ENCODE data around the gene SERTAD1.

SERTAD1 gene

DNA sequence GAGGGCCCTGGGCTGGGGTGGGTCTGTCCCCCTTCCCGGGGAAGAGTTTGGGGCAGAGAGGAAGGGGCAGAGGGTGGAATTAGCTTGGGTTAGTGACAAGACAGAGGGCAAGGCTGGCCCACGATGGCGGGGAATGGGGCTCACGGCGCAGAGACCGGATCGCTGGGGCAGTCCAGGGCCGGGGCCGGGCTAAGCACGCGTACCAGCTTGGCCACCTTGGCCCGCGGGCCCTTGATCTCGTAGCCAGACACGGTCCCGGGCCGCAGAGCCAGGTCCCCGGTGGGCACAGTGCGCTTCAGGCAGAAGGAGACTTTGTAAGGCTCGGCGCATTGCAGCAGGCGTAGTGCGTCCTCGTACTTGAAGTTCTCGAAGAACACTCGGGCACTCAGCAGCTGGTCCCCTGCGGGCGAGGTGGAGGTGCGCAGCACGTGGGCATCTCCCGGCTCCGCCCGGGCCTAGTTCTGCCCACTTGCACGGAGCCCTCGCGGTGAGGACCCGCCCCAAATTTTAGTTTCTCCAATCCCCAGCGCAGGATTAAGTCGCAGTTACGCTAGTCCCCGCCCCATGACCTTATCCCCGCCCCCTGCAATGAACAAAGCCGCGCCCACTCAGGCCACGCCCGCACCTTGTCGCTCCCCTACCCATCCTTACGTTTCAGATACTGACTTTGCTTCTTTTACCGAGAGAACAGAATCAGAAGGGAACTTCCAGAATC is 27.2 kb downstream of the SERTAD1 start:
- DNase-seq, result peak; percentile 71

DNA sequence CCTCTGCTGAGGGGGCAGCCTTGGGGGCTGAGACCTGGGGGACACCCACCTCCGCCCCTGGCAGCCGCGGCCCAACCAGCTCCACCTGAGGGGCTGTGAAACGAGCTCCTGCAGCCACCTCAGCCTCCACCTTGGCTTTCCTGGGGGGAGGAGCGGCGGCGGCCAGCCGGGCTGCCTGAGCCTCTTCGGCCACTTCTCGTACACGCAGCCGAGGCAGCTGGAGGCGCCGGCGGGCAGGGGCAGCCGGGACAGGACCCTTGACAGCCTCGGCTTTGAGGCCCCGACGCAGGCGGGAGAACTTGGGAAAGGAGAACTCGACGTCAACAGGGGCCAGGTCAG is 28.3 kb downstream of the SERTAD1 start:
- DNase-seq, result no peak

DNA sequence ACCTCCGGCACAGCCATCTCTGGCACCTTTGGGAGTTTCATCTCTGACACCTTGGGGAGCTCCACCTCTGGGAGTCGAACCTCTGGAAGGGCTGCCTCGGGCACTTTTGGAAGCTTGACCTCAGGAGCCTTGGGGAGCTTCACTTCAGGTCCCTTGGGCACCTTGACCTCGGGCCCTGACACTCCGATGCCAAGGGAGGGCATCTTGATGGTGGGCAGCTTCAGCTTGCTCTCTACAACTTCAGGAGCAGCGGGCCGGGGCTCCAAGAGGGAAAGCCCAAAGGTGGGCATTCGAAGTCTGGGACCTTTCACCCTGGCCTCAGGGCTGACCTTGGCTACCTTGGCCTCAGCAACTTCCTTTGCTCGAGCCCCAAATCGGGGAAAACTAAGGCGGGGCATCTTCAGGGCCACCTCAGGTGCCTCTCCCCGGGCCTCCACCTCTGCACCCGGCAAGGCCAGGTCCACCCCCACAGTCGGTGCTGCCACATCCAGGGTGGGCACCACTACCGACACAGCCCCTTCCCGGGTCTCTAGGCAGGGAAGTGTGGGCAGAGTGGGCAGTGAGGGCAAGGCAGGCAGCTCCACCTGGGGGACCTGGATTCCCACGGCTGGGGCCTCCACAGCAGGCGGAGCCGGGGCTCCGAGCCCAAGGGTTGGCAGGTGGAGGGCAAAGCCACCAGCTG is 28.8 kb downstream of the SERTAD1 start:
- no peak for DNase-seq

DNA sequence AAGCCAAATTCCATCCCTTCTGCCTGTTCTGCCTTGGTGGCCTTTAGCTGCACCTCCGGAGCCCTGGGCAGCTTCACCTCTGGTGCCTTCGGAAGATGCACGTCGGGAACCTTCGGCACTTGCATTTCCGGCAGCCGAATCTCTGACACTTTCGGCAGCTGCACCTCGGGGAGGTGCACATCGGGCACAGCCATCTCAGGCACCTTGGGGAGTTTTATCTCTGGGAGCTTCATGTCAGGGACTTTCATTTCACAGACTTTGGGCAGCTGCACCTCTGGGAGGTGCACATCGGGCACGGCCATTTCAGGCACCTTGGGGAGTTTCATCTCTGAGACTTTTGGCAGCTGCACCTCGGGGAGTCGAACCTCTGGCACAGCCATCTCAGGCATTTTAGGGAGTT is 29.8 kb downstream of the SERTAD1 start:
- DNase-seq, result no peak

DNA sequence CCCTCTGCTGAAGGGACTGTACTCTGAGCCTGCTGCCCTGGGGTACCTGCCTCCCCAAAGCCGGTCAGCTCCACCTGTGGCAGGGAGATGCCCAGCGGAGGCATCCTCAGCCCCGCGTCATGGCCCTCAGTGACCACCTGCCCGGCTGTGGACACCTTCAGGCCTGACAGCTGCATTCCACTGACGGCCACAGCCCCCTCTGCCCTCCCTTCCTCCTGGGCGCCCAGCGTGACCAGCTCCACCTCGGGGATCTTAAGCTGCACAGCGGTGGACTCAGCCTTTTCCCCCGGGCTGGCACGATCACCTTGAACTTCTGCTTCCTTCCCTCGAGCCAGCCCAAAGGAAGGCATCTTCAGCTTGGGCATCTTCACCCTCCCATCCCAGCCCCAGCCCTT is 31.0 kb downstream of the SERTAD1 start:
- no peak for DNase-seq

DNA sequence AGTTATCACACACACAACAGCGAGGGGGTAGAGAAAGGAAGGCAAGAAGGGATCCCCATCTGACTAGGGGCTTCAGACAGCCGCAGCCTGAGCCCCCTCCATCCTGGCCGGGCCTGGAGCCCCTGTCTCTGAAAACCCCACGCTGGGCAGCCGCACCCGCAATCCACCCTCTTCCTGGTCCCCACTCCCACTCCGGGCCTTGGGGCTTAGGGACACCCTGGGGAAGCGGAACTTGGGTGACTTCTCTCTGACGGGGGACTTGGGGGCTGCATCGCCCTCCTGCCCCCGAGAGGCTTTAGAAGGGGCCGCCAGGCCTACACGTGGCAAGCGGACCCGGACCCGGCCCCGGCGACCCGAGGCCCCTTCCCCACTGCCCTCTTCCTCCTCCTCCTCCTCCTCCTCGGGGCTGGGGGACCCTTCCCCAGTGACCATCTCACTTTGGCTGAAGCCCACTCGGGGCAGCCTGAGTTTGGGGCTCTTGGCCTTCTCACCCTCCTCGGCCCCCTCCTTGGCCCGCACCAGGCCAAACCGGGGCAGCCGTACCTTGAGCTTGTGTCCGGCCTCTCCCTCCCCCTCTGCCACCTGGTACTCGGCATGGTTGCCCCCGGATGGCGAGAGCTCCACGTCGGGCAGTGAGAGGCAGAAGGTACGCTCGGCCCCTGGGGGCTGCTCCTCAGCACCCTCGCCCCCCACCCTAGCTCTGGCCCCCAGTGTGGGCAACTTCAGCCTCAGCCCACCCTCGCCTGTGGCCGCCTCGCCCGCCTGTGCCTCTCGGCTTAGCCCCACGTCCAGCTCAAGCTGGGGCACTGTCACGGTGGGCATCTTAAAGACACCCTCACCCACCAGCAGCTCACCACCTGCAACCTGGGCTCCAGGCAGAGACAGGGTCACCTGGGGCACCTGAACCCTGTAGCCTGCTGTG is 31.6 kb downstream of the SERTAD1 start:
- DNase-seq, result no peak

DNA sequence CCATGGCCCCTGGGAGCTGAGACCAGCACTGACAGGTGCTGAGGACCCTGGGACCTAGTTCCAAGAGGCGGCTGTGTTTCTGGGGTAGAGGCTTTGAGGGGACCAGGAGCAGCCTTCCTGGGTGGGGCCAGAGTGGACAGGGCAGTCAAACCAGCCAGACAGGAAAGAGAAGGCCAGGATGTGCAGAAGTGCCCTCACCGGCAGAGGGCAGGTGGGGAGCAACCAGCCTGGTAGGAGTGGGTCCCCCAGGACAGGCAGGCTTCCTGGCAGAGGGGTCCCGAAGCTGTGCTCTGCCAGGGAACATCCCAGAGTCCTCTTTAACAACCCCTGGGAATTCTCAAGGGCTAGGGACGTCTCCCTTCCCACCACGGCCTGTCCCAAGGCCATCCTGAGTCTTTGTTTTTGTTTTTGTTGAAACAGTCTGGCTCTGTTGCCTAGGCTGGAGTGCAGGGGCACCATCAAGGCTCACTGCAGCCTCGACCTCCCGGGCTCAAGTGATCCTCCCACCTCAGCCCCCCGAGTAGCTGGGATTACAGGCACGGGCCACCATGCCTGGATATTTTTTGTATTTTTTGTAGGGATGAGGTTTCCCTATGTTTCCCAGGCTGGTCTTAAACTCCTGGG is 32.8 kb downstream of the SERTAD1 start:
- no peak for DNase-seq

DNA sequence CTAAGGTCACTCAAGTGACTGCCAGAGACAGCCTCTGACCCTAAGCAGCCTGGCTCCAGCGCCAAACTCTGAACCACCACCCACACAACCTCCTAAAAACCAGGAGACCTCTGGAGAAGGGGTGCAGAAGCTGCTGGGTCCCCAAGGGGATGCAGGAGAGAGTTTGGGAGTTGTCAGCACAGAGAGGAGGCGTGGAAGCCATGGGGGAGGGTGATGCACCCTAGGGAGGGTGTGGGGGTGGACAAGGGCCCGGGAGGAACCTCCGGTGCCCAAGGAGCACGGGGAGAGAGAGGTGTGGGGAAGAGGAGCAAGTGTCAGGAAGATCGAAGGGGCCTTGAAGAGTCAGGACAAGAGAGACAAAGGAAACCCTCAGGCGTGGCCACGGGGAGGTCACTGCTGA is 33.7 kb downstream of the SERTAD1 start:
- no peak for DNase-seq

DNA sequence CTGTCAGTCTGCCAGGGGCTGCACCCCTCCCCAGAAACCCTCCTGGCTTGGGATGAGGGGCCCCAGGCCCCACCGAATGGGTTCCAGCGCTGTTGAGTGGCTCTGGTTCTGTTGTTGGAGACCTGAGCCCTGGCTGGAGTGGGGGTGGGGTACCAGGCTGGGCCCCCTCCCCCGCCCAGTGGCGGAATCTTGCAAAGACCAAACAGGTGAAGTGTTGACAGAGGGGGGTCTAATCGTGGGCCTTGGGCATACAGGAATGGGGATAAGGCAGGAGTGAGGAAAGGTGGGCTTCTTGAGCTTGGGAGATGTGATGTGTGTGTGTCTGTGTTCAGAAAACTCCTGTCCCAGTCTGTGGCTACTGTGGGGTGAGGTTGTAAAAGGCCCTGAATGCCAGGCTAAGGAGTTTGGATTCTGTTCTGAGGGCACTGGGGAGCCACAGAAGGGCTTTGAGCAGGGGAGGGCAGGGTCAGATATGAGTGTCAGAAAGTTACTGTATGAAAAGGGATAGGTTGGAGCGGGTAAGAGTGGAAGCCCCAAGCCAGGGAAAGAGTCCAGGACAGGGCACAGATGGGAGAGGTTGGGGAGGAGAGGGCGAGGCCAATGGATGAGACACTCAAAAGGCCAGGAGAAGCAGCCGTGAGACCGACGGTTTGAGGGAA is 35.6 kb downstream of the SERTAD1 start, which contains the start of gene HIPK4:
Gene HIPK4, minus strand, starts transcription at position 98 of the 659 bp plus-strand sequence. CDS start 279 bp downstream, outside the sequence.
- DNase-seq, result no peak

DNA sequence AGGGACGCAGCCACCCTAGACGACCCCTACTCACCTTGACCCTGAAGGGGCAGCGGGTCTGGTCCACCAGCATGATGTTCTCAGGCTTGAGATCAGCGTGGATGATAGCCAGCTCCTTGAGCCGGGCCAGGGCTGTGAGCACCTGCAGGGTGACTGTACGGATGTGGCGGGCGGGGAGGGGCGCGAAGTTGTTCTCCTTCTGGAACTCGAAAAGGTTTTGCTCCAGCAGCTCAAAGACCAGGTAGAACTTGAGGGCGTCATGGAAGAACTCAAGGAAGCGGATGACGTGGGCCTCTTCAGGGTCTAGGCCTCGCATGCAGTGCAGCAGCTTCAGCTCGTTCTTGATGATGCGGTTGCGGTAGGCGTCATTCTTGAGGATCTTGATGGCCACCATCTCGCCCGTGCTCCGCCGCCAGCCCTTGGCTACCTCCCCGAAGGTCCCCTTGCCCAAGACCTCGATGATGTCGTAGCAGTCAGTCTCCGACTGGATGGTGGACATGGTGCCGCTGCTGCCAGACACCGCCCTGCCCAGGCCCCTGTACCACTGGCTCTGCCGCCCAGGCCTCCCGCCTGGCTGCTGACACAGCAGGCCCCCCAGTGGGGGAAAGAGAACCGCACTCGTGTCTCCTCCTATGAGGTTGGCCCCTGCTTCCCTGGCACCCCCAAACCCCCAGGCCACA is 36.2 kb downstream of the SERTAD1 start:
- no peak for DNase-seq

DNA sequence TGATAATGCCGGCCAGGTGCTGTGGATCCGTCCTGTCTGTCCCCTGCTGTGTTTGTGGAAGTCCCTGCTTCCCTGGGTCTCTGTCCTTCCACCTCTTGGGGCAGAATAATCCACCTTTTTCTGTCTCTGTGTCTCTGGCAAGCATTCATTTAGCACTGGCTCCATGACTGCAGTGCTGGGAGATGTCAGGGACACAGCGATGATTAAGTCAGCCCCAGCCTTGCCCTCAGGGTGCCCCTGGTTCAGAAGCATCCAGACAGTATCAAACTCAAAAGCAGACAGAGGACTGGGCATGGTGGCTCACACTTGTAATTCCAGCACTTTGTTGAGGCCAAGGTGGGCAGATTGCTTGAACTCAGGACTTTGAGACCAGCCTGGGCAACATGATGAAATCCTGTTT is 37.3 kb downstream of the SERTAD1 start:
- DNase-seq, result no peak

DNA sequence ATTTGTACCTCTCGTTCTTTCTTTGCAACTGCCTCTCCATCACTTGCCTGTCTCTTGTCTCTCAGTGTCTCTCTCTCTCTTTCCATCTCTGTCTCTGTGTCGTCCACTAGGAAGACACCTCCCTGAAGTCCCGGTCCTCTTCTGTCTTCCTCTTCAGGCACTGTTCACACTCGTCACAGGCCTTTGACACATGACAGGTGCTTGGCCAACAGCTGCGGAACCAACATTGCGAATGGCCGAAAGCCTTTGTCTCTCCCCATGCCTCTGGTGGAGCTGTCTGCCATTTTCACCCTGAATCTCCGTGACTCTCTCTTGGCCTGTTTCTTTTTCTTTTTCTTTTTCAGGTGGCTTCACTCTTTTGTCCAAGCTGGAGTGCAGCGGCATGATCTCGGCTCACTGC is 38.6 kb downstream of the SERTAD1 start:
- DNase-seq, result no peak

DNA sequence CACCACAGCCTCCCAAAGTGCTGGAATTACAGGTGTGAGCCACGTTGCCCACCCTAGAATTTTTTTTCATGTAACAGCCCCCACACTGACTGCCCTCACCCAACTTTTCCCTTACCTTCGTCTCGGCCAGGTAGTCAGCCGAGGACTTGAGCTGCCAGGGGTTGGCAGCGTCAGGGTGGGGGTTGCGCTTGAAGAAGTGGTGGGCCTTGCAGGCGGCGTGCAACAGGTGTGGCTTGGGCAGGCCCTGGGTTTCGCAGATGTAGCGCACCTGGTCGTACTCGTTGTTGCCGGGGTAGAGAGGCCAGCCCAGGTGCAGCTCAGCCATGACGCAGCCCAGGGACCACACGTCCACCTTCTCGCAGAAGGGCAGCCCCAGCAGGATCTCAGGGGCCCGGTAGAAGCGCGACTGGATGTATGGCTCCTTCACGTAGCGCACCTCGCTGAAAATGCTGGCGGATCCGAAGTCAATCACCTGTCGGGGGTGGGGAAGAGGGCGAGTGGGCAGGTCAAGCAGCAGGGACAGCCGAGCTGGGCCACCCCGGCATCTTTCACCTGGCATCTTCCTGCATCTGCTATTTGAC is 42.0 kb downstream of the SERTAD1 start:
- DNase-seq, result no peak

DNA sequence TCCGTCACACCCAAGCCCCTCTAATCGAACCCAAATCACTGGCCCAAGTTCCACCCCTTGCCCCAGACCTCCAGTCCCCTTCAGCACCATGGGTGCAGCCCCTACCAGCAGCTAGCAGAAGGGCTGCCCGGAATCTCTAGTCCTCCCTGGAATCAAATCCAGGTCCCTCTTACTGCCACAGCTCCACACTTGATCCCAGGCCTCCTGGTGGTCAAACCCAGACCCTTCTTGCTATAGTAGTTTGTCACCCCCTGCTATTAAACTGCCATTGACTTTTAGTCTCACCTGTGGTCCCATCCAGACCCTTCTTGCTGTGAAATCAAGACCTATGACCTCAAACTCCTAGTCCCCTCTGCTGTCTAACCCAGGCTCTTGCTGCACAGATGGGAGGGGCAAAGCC is 44.5 kb downstream of the SERTAD1 start:
- DNase-seq, result no peak

DNA sequence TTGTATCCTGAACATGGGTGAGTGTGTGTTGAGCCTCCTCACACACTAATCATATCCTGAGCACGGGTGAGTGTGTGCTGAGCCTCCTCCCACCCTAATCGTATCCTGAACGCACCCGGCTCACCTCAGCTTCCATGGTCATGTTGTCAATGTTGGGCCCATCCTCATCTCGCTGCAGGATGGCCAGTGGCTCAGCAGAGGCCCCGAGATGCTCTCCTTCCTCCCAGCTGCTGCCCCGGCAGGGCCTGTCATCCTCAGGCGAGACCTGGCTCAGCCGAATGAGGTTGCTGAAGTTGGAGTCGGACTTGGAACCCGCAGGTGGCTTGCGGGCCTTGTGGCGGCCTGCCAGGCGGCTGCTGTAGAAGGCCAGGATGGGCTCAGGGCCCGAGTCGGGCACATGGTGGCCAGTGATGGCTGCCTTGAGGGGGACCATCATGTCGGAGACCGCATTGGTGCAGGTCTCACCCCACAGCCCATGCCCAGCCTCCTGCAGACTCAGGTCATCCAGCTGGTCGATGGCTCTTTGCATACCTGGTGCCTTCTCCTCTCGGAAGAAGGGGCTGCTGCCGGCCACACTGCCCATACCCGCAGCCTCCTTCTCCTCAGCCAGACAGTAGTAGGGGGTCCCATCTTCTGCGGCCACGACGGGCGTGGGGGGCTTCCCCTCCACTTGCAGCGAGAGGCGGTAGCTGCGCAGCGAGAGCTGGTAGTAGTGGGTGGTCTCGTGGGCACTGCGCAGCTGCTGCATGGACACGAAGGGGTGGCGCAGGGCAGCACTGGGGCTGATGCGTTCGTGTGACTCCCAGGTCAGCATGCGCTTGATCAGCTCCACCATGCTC is 45.4 kb downstream of the SERTAD1 start:
- DNase-seq, result no peak

DNA sequence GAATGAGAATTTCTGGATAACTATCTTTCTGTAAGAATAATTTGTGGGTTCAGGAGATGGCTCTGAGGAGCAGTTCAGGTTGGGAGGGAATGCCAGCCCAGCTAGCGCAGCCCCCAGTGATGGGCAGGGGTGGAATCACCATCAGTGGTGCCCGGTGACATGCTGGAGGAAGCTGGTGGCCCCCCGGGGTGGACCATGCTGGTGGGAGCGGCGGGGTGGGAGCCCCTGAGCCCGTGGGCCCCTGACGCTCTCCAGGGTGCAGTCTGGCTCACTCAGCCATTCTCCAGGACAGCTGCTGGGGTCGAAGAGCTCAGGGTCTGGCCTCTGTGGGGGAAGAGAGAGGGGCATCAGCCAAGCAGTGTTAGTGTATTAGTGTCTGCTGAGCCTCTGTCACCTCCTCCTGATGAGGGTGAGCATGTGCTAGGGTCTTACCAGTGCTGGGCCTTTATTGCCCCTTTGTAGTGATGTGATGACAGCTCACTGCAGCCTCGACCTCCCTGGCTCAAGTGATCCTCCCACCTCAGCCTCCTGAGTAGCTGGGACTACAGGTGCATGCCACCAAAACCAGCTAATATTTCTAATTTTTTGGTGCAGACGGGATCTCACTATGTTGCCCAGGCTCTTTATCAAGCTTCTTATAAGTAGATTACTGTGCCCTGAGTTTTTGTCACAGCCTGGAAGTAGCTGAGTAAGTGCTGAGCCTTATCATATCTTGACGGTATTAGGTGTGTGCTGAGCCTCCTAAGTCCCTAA is 46.2 kb downstream of the SERTAD1 start:
- no peak for DNase-seq

DNA sequence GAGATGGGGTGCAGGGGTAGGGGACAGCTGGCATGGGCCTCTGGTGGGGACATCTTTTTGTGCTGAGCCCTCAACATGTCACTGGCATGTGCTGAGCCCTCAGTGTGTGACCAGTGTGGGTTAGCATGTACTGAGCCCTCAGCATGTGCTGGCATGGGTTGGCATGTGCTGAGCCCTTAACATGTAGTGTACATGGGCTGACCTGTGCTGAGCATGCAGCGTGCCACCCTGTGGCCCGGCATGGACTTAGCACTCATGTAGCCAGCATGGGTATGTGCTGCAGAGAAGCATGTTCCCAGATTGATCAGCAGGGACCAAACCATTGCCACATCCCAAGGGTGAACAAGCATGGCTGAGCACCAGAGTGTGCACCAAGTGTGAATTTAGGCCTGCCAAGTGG is 47.3 kb downstream of the SERTAD1 start:
- DNase-seq, result no peak

DNA sequence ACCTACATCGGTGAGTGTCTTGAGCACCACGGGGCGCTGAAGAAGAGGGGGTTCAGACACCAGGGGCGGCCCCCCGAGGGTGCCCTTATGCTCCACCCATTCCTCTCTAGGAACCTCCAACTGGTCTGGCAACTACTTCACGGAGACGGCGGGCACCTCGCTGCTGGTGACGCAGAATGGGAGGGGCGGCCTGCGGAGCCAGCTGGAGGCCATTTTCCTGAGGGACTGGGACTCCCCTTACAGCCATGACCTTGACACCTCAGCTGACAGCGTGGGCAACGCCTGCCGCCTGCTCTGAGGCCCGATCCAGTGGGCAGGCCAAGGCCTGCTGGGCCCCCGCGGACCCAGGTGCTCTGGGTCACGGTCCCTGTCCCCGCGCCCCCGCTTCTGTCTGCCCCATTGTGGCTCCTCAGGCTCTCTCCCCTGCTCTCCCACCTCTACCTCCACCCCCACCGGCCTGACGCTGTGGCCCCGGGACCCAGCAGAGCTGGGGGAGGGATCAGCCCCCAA is 47.9 kb downstream of the SERTAD1 start:
- no peak for DNase-seq

DNA sequence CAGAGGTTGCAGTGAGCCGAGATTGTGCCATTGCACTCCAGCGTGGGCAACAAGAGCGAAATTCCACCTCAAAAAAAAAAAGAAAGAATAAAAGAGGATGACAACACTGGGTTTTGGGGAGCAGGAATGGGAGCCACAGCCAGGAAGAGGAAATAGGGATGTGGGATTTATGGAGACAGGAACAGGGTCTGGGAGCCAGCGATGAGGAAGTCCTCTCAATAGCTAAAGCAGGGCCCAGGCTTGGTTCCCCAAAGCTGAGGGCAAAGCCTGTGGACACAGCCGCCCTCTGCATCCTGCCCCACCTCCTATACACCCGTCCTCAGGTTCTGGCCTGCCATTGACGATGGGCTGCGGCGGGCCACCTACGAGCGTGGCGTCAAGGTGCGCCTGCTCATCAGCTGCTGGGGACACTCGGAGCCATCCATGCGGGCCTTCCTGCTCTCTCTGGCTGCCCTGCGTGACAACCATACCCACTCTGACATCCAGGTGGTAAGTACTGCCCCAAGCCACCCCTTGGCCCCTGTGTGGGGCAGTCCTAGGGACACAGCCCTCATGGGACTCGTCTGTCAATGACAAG is 49.4 kb downstream of the SERTAD1 start:
- no peak for DNase-seq

Measured in activated CD8-positive, alpha-beta memory T cell treated with anti-CD3 and anti-CD28 coated beads for 24 hours (primary cell).